Right cardiac atrium (tissue), 5 donors: ENCODE results near the gene FCRL6. TPM values are rescaled to one million over a fixed set of nuclear protein-coding genes. Genes with fewer than 3 reads are reported as not detected.
A peak's percentile ranks its signal among the peaks of the same experiment; 100 is the strongest.

Experiments
- ATAC-seq, 2 donors: fragments of 200-7000 bp; cut with Tn5 transposase; one replicate each; pipeline versions ENCODE4 v1.8.0 to v1.9.1; 2020; ENCODE audit warnings: moderate library complexity in 2 of 2, mild to moderate bottlenecking in 1 of 2
- DNase-seq, 3 donors: peaks; one replicate each; pipeline ENCODE4 v3.0.0-alpha.2; 2020
- H3K27ac ChIP-seq: one replicate; pipeline ENCODE4 v1.5.1; 2013; ENCODE audit warnings: mild to moderate bottlenecking, low read length, control low read depth, moderate library complexity
- H3K27me3 ChIP-seq: one replicate; pipeline ENCODE4 v1.6.1; 2013; ENCODE audit not compliant: control insufficient read depth, insufficient read depth
- H3K4me1 ChIP-seq: one replicate; pipeline ENCODE4 v1.6.1; 2013; ENCODE audit warnings: low read length; ENCODE audit not compliant: control insufficient read depth, insufficient read depth
- H3K4me3 ChIP-seq: one replicate; pipeline ENCODE4 v1.5.1; 2013; ENCODE audit warnings: low read length, control low read depth
- H3K9me3 ChIP-seq: one replicate; pipeline ENCODE4 v1.6.1; 2013; ENCODE audit warnings: low read length; ENCODE audit not compliant: control insufficient read depth
- WGBS: extraction: QIAGEN DNeasy Blood & Tissue Kit; methylation state at CpG from one replicate; pipeline ENCODE4 v1.1.7; 2013; 5-methylcytosine and 5-hydroxymethylcytosine counted together
- intact Hi-C, 4 donors: fragments of 100-400 bp; cut with DNase I; formaldehyde crosslinking; loops; one replicate each; pipeline versions ENCODE4 v1.11.0 to v1.14.0; 2022 to 2023
- polyA plus RNA-seq: library from polyadenylated mRNA; stranded (reverse); fragments of 200-250 nt; gene quantifications from one replicate; pipeline ENCODE4 v1.2.3, GENCODE V29; 2013
- total RNA-seq, 4 donors: library from RNA; stranded (reverse); fragmentation: NEBNext Ultra II Directional; extraction: Animal tissue kit (Norgen Biotek cat#: 25700); gene quantifications; one replicate each; pipeline ENCODE4 v1.2.1, GENCODE V29; 2021
- donor health status: healthy with polysubstance abuse.
- donor health status: DM: no; HTN: yes; CAD: no.
- donor health status: DM: no; HTN: no; CAD: no.
- donor health status: DM: no; HTN: yes; CAD: no; lungs with severe emphysema.
- donor health status: DM: yes; HTN: yes; CAD: no.

The FCRL6 gene
- total and polyA plus RNA-seq, 5 donors, result 0.11 to 0.54 (median 0.50) TPM; not detected in 2

DNA sequence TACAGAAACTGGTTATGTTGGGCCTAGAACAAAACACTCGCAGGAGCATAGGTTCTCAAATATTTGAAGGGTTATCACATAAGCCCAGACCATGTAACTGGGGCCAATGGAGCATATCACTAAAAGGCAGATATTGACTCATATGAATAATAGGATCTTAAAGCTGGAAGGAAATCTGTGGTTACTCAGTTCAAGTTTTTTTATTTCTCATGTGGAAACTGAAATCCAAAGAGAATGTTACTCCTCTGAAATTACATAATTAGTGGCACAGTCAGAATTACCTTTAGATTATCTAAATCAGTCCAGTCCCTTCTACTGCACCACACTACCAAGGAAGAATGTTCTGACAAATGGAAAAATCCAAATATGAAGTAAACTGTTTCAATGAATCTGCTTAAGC, 36.6 kb downstream of the FCRL6 start:
- Histone ChIP-seq H3K27ac (no peak overlapping the region), H3K4me3 (no peak overlapping the region), H3K27me3 (no peaks in the 10 kb centered on the region), H3K4me1 (no peaks in the 10 kb centered on the region), H3K9me3 (no peaks in the 10 kb centered on the region)
- intact Hi-C loops, result no loop called here
- 87% methylated on average over 1 of the region's 1 CpG for WGBS
- DNase-seq (no peak), ATAC-seq (no peak)

DNA sequence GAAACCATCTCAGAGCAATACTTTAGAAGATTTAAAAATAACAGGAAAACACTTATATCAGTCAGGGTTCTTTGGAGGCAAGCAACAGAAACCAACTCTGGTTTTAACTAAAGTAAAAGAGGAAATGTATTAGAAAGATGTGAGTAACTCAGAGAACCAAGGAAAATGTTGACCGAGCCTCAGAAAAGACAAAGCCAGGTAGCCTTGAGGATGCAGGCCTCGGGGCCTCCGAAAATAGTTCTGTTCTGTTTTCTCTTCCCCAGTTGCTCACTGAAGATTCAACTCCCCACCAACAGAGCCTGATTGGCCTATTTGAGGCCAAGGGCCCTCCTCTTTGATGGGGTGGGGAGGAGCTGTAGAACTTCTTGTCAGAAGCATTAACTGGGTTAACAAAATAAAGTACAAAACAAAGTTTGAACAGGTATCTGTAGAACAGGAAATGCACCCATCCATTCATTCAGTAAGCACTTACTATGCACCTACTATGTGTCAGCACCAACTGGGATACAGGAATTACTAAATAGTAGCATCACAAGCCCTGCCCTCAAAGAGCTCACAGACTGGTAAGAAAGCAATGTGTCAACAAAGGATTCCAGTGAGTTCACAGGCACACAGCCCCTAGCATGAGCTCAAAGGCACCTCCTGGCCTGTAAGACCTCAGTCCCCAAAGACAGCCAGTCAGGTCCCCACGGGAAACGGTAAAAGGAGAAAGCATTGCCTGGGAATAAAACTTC, 37.1 kb downstream of the FCRL6 start:
- Histone ChIP-seq H3K4me3 (no peak overlapping the region), H3K9me3 (no peaks in the 10 kb centered on the region), H3K27me3 (no peaks in the 10 kb centered on the region), H3K4me1 (no peaks in the 10 kb centered on the region), H3K27ac (no peak overlapping the region)
- 93% methylated on average over 5 of the region's 5 CpGs for WGBS
- no peak for DNase-seq
- intact Hi-C loops, result no loop called here
- ATAC-seq, result no peak

DNA sequence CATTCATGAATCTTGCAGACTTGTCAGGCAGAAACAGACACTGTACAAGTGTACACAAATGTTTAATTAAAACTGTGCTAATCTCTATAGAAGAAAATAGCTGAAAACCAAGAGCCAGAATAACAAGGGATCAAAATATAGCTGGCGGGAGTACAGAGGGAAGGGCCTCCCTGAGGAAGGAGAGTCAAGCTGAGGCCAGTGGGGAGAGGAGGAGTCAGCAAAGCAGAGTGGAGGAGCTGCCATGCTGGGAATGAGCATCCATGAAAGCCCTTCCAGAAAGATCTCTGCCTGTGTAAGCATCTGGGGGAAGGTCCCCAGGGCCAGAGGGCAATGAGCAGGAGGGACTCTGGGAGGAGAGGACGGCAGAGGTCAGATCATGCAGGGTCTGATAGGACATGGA, 39.6 kb downstream of the FCRL6 start:
- Histone ChIP-seq H3K27ac (no peak overlapping the region), H3K4me1 (no peaks in the 10 kb centered on the region), H3K4me3 (no peak overlapping the region), H3K9me3 (no peaks in the 10 kb centered on the region), H3K27me3 (no peaks in the 10 kb centered on the region)
- DNase-seq (no peak), ATAC-seq (no peak)
- 58% methylated on average over 2 of the region's 2 CpGs for WGBS
- intact Hi-C loops, result no loop called here

DNA sequence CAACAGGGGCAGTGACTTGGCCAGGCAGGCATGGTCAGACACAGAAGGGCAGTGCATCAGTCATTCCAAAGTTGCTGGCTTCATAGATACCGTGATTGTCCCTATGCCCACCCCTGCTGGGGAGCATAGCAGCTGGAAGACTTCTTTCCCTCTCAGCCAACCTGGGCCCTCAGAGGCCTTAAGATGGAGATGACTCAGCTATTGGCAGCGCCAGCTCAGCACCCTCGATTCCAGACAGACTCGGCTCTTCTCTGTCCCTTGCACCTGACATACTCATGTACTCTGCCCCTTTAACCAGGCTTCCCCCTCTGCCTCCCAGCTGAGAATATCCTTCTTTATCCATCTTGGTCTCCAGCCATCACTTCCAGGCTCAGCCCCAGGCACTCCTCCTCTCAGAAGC, 41.3 kb downstream of the FCRL6 start:
- H3K27me3 ChIP-seq, result no peaks in the 10 kb centered on the region
- intact Hi-C loops, result no loop called here
- H3K4me1 ChIP-seq, result no peaks in the 10 kb centered on the region
- no peak for DNase-seq
- 84% methylated on average over 4 of the region's 4 CpGs for WGBS
- no peaks in the 10 kb centered on the region for H3K9me3 ChIP-seq
- no peak overlapping the region for H3K27ac ChIP-seq
- ATAC-seq, result no peak
- H3K4me3 ChIP-seq, result no peak overlapping the region

DNA sequence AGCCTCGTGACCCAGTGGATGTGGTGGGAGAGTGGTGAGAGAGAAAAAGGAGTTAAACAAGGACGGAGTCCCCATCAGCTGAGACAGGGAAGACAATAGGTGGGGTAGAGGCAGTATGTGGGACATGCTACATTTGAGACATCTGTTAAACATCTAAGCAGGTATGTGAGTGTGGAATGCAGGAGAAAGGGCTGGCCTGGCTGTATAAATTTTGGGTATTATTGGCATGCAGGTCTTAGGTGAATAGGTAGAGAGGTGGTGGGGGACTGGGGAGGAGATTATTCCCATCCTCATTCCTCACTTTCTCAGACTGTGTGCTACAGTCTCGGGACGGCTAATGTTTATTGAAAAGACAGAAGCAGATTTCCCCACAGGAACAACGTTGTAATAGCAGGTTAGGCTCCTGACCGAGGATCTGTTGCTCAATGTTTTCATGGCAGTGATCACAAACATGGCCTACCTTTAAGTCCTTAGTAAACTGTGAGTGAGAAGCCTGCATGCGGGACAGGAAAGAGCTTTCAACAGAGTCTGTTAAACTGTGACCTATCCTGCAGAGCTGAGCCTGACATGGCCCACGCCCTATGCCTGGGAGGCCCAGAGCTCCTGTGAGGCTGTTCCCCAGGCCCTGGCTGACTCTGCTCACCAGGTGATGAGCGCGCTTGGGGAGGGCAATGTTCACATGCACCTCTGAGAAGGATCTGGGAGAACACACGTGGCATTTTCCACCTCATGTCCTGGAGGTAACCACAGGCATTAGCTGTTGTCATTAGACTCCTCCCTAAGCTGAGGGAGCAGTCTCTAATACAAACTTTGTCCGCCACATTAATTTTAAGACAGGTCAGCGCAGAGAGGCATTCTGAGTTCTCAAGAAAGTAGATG, 43.8 kb downstream of the FCRL6 start:
- H3K4me3 ChIP-seq, result no peak overlapping the region
- no peak for ATAC-seq
- intact Hi-C loops, result no loop called here
- H3K4me1 ChIP-seq, result no peaks in the 10 kb centered on the region
- no peak overlapping the region for H3K27ac ChIP-seq
- no peaks in the 10 kb centered on the region for H3K9me3 ChIP-seq
- H3K27me3 ChIP-seq, result no peaks in the 10 kb centered on the region
- no peak for DNase-seq
- WGBS, result 86% methylated on average over 13 of the region's 13 CpGs

DNA sequence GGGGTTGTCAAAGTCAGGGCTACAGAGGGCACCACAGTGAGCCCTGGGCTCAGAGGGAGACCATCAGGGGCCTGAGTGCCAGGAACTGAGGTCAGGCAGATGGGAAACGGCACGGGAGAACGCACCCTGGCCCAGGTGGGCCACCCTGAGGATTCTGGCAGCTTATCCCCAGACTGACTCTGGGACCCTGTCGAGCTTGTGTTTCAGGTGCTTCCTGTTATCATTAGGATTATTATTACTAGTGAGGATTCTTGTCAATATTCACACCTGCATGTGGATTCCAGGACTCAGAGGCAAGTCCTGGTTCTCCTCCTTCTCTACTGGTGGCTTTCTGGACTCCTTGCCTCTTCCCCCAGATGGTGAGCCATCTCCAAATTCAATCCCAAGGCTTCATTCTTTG, 45.1 kb downstream of the FCRL6 start:
- Histone ChIP-seq H3K4me1 (no peaks in the 10 kb centered on the region), H3K27ac (no peak overlapping the region), H3K27me3 (no peaks in the 10 kb centered on the region), H3K9me3 (no peaks in the 10 kb centered on the region), H3K4me3 (no peak overlapping the region)
- 67% methylated on average over 4 of the region's 4 CpGs for WGBS
- ATAC-seq (no peak), DNase-seq (no peak)
- intact Hi-C loops, result no loop called here

DNA sequence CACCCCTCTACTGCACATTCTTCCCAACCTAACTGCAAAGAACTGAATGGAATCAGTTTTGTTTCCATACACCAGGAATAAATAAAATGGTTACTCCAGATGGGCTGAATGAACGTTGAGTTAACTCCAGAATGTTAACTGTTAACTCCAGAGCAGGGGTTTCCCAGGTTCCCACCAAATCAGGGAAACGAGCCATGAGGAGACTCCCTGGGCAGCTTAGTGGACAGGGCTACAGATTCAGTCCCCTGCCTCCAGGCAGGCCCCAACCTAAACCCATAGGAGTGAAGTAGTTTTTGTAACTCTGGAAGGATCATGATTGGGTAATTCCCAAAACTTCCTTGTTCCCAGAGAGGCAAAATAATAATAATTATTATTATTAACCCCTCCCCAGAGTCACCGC, 46.2 kb downstream of the FCRL6 start:
- H3K27me3 ChIP-seq, result no peaks in the 10 kb centered on the region
- no peak overlapping the region for H3K4me3 ChIP-seq
- no peak overlapping the region for H3K27ac ChIP-seq
- intact Hi-C loops, result no loop called here
- no peak for ATAC-seq
- WGBS, result 43% methylated on average over 3 of the region's 3 CpGs
- DNase-seq, result no peak
- no peaks in the 10 kb centered on the region for H3K9me3 ChIP-seq
- no peaks in the 10 kb centered on the region for H3K4me1 ChIP-seq

DNA sequence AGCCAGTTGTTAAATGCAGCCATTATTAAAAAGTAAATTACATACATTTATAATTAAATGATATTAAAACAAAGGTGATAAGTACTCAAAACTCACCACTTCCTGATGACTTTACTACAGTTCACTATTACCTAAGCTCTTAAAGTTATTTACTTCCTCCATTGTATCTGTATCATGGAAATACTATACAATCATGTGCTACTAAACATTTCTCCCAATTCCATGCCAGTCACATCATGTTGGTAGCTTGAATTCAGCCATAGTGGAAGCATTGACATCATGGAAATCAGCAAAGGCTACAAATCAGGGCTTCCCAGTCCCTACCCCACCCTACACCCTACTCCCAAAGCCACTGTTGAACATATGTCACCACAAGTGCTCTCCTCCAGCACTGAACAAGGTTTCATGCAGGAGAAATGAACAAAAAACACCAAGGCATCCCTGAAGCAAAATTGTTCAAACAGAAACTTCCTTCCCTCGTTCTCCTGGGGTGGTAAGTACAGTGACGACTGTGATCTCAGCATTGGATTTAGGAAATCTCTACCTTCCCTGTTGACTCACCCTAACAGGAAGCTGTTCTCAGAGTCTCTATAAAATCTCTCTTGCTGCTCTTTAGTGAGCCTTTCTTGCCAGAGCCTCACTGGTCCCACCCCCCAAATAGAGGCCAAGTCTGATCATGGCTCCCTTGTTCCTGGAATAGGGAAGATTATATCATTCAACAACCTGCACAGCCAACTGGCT, 47.6 kb downstream of the FCRL6 start:
- H3K27me3 ChIP-seq, result no peaks in the 10 kb centered on the region
- no peak overlapping the region for H3K4me3 ChIP-seq
- DNase-seq (no peak), ATAC-seq (no peak)
- no peaks in the 10 kb centered on the region for H3K9me3 ChIP-seq
- intact Hi-C loops, result loop anchor here in 1 of 4 donors (10.0 kb wide), 1 partner anchor 75 kb away; the partner anchor contains the start of gene TAGLN2
- H3K27ac ChIP-seq, result no peak overlapping the region
- H3K4me1 ChIP-seq, result no peaks in the 10 kb centered on the region
- 66% methylated on average over 2 of the region's 2 CpGs for WGBS

DNA sequence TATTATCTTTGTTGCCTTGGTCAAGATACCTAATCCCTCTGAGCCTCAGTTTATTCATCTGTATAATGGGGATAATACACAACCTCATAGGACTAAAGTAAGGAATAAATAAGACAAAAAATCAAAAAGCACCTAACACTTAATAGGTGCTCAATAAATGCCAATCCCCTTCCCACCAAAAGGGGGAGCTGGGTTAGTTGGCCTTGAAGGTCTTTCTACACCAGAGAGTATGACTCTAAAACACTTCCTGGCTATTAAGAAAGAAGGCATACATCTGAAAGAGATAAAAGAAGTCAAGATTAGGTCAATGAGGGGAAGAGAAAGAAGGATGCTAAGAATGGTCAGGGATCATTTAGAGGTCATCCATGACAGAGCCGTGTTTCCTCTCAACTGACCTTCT, 49.2 kb downstream of the FCRL6 start:
- no peaks in the 10 kb centered on the region for H3K27me3 ChIP-seq
- no peak for DNase-seq
- no peaks in the 10 kb centered on the region for H3K4me1 ChIP-seq
- H3K4me3 ChIP-seq, result no peak overlapping the region
- no peak overlapping the region for H3K27ac ChIP-seq
- intact Hi-C loops, result loop anchor here in 1 of 4 donors (10.0 kb wide), 1 partner anchor 73 kb away; the partner anchor contains the start of gene TAGLN2
- H3K9me3 ChIP-seq, result no peaks in the 10 kb centered on the region
- WGBS, result 53% methylated on average over 1 of the region's 1 CpG
- ATAC-seq, result no peak

DNA sequence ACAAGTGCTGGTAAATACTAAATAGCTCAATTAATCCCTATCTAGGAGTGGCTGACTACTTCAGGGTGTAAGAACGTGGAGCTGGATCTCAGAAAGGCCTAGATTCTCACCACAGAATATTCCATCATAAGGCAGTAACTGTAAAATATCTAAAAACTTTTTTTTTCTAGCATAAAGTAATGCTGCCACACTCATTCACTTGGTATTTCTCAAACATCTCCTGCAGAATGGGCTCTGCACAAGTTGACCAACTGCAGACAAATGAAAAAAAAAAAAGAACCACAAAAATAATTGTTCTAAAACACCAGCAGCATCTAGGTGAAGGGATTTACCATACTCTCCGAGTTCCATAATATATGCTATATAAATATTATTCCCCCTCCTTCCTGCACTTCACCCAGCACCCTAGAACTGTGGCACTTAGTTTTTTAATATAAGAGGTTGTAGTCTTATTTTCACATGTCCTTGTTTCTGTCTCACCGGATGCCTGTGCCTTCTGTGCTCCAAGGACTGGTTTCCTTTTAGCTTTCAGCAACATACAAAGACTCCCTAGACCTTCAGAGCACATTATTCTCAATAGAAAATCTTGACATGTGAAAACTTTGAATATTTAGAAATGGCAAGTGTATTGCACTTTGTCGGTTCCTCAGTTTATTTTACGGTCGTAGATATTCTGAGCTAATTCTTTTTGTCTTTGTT, 51.4 kb downstream of the FCRL6 start:
- DNase-seq (no peak), ATAC-seq (no peak)
- Histone ChIP-seq H3K27me3 (no peaks in the 10 kb centered on the region), H3K27ac (peak overlapping the region; percentile 95), H3K9me3 (no peaks in the 10 kb centered on the region), H3K4me1 (no peaks in the 10 kb centered on the region), H3K4me3 (peak overlapping the region; percentile 76)
- intact Hi-C loops, result loop anchor here in 1 of 4 donors (10.0 kb wide), 1 partner anchor 71 kb away; the partner anchor contains the start of gene TAGLN2
- 18% methylated on average over 6 of the region's 6 CpGs for WGBS
